ENCODE measurements around the gene NLE1.

DNA sequence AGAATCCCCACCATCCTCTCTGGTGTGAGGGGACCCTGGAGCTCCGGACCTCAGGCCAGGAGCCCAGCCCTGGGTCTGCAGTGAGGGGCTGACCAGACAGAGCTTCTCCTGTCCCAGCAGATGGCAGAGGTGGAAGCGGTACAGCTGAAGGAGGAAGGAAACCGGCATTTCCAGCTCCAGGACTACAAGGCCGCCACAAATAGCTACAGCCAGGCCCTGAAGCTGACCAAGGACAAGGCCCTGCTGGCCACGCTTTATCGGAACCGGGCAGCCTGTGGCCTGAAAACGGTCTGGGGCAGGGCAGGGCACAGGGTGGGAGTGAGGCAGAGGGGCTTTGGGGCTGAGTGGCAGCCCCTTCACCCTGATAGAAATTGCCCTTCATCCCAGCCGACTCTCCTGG lies 6.0 kb upstream of the NLE1 start:
- TF ChIP-seq, protein P1, sequence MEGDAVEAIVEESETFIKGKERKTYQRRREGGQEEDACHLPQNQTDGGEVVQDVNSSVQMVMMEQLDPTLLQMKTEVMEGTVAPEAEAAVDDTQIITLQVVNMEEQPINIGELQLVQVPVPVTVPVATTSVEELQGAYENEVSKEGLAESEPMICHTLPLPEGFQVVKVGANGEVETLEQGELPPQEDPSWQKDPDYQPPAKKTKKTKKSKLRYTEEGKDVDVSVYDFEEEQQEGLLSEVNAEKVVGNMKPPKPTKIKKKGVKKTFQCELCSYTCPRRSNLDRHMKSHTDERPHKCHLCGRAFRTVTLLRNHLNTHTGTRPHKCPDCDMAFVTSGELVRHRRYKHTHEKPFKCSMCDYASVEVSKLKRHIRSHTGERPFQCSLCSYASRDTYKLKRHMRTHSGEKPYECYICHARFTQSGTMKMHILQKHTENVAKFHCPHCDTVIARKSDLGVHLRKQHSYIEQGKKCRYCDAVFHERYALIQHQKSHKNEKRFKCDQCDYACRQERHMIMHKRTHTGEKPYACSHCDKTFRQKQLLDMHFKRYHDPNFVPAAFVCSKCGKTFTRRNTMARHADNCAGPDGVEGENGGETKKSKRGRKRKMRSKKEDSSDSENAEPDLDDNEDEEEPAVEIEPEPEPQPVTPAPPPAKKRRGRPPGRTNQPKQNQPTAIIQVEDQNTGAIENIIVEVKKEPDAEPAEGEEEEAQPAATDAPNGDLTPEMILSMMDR (IDR thresholded peaks at IDR 0.05), result no peak
- TF ChIP-seq POLR2A (IDR thresholded peaks at IDR 0.05), result no peak

Measured in Peyer's patch (tissue), 4 donors.